Activated naive CD8-positive, alpha-beta T cell (primary cell): Measurements from ENCODE around the gene TP63.

Source experiments
- H3K27ac Mint-ChIP-seq: one replicate; pipeline ENCODE4 v1.8.0; 2021; ENCODE audit warnings: mixed read lengths
- H3K27me3 Mint-ChIP-seq: one replicate; pipeline ENCODE4 v1.8.0; 2021; ENCODE audit warnings: mixed read lengths
- H3K36me3 Mint-ChIP-seq: one replicate; pipeline ENCODE4 v1.8.0; 2021; ENCODE audit warnings: mixed read lengths
- H3K4me1 Mint-ChIP-seq: one replicate; pipeline ENCODE4 v1.8.0; 2021; ENCODE audit warnings: low read depth, mixed read lengths
- H3K4me3 Mint-ChIP-seq: one replicate; pipeline ENCODE4 v1.8.0; 2021; ENCODE audit warnings: mild to moderate bottlenecking, mixed read lengths
- H3K9me3 Mint-ChIP-seq: one replicate; pipeline ENCODE4 v1.8.0; 2021; ENCODE audit warnings: low read depth, mixed read lengths

Gene TP63

DNA sequence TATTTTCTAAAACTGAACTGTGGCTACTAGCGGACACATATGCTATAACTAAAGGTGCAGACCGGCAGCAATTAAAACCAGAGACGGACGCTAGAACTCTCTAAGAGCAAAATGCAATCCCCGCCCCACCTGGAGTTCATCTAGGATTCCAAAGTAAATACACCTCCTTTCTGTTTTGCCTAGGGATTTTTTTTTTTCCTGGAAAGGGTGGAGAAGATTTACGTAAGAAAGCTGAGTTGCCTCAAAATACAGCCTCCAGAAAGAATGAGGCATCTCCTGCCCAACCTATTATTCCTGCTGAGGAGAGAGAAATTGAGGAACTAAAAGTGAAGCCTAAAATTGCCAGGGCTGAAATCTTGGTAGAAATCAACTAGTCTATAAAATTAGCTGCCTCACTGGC, 150.2 kb downstream of the TP63 start:
- Mint-ChIP-seq H3K4me3 (no peak overlapping the region), H3K9me3 (no peaks in the 10 kb centered on the region), H3K36me3 (no peaks in the 10 kb centered on the region), H3K27ac (no peak overlapping the region), H3K27me3 (no peaks in the 10 kb centered on the region), H3K4me1 (no peaks in the 10 kb centered on the region)

DNA sequence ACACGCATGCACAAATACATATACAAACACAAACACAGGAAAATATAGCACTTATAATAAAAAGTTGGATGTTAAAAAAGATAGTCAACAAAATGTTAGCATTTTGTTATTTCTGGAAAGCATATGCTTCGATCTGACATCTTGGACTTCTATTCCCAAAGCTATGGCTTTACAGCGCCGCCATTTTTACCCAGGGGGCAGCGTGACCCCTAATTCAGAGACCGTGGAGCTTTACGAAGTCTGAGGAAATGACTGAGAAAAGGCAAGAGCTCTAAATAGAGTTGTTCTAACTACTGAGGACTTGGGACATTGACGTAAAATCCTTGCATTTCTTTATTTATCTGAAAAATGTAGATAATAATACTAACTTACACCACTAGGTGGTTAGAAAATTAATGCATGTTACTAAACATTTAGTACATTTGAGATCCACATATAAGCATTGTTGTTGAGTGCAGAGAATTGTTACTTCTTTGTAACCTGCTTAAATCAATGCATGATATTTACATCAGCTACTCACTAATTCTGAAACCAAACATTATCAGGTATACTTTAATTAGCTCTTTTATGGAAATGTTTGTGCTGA, 155.4 kb downstream of the TP63 start:
- no peaks in the 10 kb centered on the region for H3K27me3 Mint-ChIP-seq
- H3K4me3 Mint-ChIP-seq, result no peak overlapping the region
- no peak overlapping the region for H3K27ac Mint-ChIP-seq
- no peaks in the 10 kb centered on the region for H3K9me3 Mint-ChIP-seq
- H3K4me1 Mint-ChIP-seq, result peaks cover 9% of the 10 kb centered on the region
- H3K36me3 Mint-ChIP-seq, result no peaks in the 10 kb centered on the region

DNA sequence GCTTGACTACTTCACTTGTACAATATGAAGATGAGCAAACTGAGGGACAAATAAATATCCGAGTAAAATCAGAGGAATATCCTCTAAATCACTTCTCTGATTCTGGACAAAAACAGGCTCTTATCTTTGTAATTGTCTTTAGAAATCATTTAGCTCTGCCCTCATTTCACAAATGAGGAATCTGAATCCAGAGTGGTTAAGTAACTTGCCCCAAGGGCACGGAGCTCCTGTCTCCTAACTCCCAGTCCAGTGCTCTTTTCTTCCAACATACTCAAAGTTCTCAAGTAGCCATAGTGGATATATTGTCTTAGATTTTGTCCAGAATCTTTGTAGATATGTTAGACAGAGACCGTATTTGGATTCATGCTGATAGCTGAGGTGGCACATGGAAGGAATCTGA, 156.0 kb downstream of the TP63 start:
- H3K4me1 Mint-ChIP-seq, result peaks cover 9% of the 10 kb centered on the region
- H3K27me3 Mint-ChIP-seq, result no peaks in the 10 kb centered on the region
- no peaks in the 10 kb centered on the region for H3K36me3 Mint-ChIP-seq
- H3K27ac Mint-ChIP-seq, result no peak overlapping the region
- H3K4me3 Mint-ChIP-seq, result no peak overlapping the region
- no peaks in the 10 kb centered on the region for H3K9me3 Mint-ChIP-seq

DNA sequence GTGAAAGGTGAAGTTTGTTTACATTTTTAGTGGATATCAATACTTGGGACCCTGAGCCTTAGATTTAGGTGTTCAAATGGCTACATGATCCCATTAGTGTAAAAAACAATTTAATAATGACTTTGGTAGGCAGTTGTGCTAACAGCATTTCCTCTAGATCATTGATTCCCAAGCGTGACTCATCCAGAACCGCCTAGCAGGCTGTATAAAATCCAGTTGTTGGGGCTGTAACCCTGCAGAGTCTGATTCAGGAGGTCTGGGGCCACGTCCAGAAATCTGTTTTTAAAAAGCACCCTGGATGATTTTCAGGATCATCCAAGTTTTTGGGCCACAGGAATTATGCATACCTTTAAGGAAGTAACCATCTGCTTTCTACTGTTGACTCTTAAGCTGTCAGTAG, 156.4 kb downstream of the TP63 start:
- no peaks in the 10 kb centered on the region for H3K9me3 Mint-ChIP-seq
- no peak overlapping the region for H3K27ac Mint-ChIP-seq
- no peak overlapping the region for H3K4me3 Mint-ChIP-seq
- no peaks in the 10 kb centered on the region for H3K27me3 Mint-ChIP-seq
- H3K36me3 Mint-ChIP-seq, result no peaks in the 10 kb centered on the region
- H3K4me1 Mint-ChIP-seq, result peaks cover 9% of the 10 kb centered on the region

DNA sequence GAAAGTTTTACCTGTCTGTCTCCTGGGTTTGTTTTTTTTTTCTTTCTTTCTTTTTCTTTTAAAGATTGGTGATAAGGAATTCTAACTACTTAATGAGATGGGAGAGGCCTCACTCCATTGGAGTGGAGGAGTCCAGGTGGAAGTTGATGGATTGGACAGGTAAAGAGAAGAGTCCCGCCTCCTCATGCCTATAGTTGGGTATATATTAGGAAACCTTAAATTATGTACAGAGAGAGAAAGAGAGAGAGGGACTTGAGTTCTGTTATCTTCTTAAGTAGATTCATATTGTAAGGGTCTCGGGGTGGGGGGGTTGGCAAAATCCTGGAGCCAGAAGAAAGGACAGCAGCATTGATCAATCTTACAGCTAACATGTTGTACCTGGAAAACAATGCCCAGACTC, 158.2 kb downstream of the TP63 start:
- no peak overlapping the region for H3K27ac Mint-ChIP-seq
- no peaks in the 10 kb centered on the region for H3K27me3 Mint-ChIP-seq
- no peak overlapping the region for H3K4me3 Mint-ChIP-seq
- H3K4me1 Mint-ChIP-seq, result peaks cover 12% of the 10 kb centered on the region
- H3K9me3 Mint-ChIP-seq, result no peaks in the 10 kb centered on the region
- H3K36me3 Mint-ChIP-seq, result no peaks in the 10 kb centered on the region

DNA sequence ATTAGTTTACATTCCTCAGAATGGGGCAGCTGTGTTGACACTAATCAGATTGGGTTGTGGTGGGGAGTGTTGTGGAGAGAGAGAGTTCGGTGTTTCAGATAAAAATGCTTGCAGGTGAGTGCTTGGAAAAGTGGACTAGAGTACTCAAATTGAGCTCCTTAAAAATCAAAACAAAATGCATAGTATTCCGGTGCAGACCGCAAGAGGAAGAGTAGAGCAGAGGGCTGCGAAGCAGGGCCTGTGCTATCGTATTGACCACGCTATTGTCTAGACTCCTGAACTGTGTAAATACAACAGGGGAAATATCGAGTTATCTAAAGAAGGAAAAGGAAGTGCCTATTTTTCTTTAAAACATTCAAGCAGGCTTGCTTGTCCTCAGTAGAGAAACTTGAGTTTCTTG, 159.5 kb downstream of the TP63 start:
- Mint-ChIP-seq H3K27me3 (no peaks in the 10 kb centered on the region), H3K4me1 (peaks cover 22% of the 10 kb centered on the region), H3K36me3 (no peaks in the 10 kb centered on the region), H3K27ac (no peak overlapping the region), H3K4me3 (peak overlapping the region; percentile 33), H3K9me3 (no peaks in the 10 kb centered on the region)

DNA sequence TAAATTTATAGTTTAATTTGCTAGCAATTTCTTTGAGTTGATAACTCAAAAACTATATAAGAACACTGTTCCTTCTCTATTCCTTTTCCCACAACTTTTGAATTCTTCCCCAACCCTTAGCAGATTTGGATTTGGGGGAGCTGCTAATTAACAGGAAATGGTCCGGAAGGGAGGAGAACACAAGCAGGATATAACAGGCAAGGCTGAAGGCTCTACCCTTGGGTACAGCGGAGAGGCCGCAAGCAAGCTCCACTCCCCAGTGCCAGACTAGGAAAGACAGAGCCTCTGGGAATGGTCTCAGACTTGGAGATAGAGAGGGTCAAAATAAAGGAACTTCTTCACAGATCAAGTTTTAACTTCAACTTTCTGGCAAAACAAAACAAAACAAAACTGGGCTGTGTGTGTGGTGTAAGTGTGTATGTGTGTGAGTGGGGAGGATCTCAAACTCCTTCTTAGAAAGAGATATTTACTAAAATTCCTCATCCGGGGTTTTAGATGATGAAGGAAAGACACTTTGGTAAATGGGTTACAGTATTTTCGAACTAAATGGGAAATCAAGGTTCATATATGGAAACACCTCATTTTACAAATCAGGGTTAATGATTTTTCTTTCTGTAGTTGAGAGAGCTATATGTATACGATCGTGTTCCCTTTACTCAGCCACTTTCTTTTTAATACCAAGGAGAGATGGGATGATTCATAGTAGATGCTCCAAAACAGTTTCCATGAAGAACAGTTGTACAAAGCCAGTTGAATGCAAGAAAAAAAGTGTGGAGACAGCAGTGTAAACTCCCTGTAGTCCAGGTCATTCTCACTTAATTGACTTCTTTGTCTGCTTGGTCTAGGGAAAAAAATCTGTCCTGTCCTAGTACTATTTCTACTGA, 161.1 kb downstream of the TP63 start:
- H3K36me3 Mint-ChIP-seq, result no peaks in the 10 kb centered on the region
- no peaks in the 10 kb centered on the region for H3K27me3 Mint-ChIP-seq
- H3K4me1 Mint-ChIP-seq, result peaks cover 22% of the 10 kb centered on the region
- no peaks in the 10 kb centered on the region for H3K9me3 Mint-ChIP-seq
- H3K27ac Mint-ChIP-seq, result no peak overlapping the region
- no peak overlapping the region for H3K4me3 Mint-ChIP-seq

DNA sequence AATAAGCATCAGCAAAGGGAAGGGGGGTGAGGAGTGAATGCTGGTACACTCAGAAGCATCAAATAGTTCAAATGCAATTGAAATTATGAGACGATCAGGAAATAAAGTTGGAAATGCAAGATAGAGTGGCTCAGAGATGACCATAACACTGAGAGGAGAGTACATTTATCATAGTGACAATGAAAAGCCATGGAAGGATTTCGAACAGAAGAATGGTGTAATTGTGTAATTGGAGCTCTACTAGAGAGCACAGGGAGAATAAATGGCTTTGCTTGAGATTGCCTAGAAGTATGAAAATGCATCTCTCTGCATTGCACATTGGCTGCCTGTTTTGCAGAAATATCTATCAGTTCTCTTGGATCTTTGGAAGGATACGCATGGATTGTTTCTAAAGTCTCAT, 163.3 kb downstream of the TP63 start:
- H3K27ac Mint-ChIP-seq, result no peak overlapping the region
- no peaks in the 10 kb centered on the region for H3K9me3 Mint-ChIP-seq
- peaks cover 22% of the 10 kb centered on the region for H3K4me1 Mint-ChIP-seq

DNA sequence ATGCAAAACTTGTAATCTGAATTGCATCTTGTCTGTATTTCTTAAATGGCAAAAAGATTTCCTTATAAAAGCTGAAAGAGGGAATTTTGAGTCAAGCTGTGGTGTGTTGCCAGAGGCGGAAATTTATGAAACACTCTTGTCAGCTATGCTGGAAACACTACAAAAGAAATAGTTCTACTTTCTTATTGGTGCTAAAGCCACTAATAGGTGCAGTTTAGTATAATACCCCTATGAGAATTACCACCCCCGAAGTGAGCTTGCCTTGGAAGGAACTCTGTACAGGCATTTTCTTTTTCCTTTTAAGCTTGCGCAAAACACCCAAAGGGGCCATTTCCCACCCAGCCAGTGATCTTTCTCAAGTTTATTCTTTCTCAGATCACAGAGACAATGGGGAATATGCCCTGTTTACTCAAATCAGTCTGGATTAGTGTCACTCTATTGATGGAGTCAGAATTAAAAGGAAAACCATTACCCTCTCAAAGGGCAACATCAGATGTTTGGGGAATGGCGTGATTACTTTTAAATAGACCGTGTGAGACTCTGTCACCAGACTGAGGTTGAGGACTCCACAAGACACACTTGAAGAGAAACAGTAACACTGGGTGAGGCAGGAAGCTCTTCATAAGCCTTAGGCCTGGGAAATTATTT, 166.0 kb downstream of the TP63 start:
- Mint-ChIP-seq H3K4me1 (peaks cover 13% of the 10 kb centered on the region), H3K4me3 (no peak overlapping the region), H3K27ac (no peak overlapping the region), H3K9me3 (no peaks in the 10 kb centered on the region), H3K27me3 (no peaks in the 10 kb centered on the region), H3K36me3 (no peaks in the 10 kb centered on the region)

More for the DNA sequence above, 163.3 kb downstream of the TP63 start:
- no peaks in the 10 kb centered on the region for H3K27me3 Mint-ChIP-seq
- H3K36me3 Mint-ChIP-seq, result no peaks in the 10 kb centered on the region
- no peak overlapping the region for H3K4me3 Mint-ChIP-seq

DNA sequence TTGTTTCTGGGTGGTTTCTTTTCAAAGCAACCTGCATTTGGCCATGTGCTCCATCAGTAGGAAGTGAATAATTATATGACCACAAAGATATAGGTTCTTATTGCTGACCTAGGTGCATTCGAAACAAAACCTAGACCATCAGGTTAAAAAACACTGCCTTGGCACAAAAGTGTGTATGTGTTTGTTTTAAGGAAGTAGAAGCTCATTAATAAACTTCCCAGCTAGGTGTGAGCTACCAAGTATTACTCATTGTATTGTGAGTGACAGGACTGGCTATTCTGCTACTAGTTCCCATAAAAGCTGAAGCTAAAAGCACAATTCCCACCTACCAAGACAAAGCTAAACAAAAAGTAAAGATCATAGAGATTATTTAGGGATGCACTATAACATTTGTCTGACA, 168.2 kb downstream of the TP63 start:
- H3K36me3 Mint-ChIP-seq, result no peaks in the 10 kb centered on the region
- H3K4me3 Mint-ChIP-seq, result no peak overlapping the region
- H3K9me3 Mint-ChIP-seq, result no peaks in the 10 kb centered on the region
- H3K27ac Mint-ChIP-seq, result no peak overlapping the region
- H3K27me3 Mint-ChIP-seq, result no peaks in the 10 kb centered on the region
- H3K4me1 Mint-ChIP-seq, result peaks cover 11% of the 10 kb centered on the region

DNA sequence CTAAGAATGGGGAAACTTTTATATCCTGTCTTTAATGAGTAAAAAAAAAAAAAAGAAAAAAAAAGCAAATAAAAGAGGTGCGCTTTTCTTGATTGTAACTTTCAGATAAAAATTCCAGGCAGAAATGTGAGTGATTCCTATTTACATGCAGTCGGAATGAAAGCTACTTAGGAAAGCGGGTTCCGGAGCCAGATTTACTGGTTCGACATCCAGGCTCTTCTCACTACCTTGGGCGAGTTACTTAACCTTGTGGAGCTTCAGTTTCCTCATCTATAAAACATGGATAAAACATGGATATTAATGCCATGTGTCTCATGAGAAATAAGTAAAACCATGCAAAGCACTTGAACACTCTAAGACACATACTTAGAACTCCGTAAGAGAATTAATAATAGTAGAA, 169.2 kb downstream of the TP63 start:
- Mint-ChIP-seq H3K27me3 (no peaks in the 10 kb centered on the region), H3K4me1 (peaks cover 2% of the 10 kb centered on the region), H3K27ac (no peak overlapping the region), H3K36me3 (no peaks in the 10 kb centered on the region), H3K9me3 (no peaks in the 10 kb centered on the region), H3K4me3 (no peak overlapping the region)

DNA sequence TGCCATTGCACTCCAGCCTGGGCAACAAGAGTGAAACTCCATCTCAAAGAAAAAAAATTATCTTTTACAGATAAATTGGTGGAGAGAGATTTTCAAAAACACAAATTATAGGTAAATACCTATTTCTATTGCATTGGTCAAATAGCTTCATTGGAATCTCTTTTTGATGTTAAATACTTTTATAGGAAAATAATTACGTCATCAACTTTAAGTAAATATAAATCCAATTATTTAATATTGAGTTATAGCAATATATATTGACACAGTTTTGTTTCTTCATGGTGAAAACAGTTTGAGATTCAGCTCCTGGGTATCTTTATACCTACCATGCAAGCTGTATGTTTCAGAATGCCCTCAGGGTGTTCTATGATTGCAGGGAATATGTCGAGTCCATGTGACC, 172.1 kb downstream of the TP63 start:
- H3K4me3 Mint-ChIP-seq, result no peak overlapping the region
- no peaks in the 10 kb centered on the region for H3K9me3 Mint-ChIP-seq

DNA sequence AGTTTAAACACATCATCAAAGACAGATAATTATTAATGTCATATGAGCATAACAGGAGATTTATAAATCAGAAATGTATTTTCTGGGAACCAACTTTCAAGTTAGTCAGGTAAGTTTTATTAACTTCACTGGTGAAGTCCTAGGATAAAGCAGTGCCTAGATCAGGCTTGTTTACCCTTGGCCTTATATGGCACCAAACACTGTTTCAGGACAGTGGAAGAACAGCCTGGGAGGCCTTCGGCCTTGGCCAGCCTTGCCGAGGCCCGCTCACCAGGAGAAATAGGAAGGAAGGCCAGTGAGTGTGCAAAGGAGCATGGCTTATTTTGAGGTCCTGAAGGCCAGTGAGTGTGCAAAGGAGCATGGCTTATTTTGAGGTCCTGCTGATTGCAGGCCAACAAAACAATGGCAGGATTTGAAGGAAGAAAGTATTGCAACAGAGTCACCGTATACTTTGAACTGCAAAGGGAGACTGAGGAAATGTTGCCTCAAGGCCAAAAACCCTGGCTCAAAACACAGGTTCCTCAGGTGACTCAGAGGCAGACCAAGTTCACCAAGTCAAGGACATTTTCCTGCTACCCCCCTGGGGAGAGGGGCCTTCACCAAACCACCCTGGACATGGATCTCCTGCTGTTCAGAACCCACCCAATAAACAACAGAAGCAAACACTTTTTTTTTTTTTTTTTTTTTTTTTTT, 174.3 kb downstream of the TP63 start:
- Mint-ChIP-seq H3K9me3 (no peaks in the 10 kb centered on the region), H3K4me1 (no peaks in the 10 kb centered on the region), H3K4me3 (no peak overlapping the region), H3K36me3 (no peaks in the 10 kb centered on the region), H3K27me3 (no peaks in the 10 kb centered on the region), H3K27ac (no peak overlapping the region)

More for the DNA sequence above, 172.1 kb downstream of the TP63 start:
- Mint-ChIP-seq H3K27ac (no peak overlapping the region), H3K27me3 (no peaks in the 10 kb centered on the region), H3K36me3 (no peaks in the 10 kb centered on the region), H3K4me1 (no peaks in the 10 kb centered on the region)

DNA sequence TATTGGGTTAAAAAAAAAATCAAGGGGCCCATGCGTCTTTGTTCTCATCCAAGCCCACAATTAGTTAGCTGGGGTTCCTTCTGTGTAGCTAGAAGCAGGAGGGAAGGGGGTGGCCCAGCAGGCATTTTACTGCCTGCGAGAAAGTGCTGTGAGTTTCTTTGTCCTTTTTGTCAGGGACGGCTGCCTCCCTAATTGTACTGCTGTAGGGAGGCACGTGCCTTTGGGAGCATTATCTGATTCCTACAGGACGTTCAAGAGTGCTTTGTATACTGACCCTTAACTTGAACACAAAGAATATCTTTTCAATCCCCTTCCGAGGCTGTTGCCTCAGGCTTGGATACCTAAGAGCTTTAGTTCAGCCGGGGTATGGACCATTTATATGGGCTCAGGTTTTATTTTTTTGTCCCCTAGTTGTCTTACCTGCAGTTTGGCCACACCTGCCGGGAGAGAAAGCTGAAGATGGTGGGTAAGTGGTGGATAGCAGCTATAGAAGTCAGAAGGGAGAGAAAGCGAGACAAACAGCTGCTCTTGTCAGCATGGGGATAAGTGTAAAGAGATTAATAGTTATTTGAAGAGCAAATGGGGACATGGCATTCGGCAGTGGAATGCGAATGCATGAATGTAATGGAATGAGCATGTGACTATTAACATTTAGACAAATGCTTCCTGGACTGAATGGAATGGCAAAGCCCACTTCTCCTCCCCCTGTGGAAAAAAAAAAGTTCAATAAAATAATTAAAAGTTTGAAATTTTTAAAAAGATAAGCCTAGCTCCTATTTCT, 175.2 kb downstream of the TP63 start:
- Mint-ChIP-seq H3K27me3 (no peaks in the 10 kb centered on the region), H3K9me3 (no peaks in the 10 kb centered on the region), H3K4me3 (no peak overlapping the region), H3K4me1 (no peaks in the 10 kb centered on the region), H3K27ac (no peak overlapping the region), H3K36me3 (no peaks in the 10 kb centered on the region)
